H1 (cell line): ENCODE data around the gene DRGX. TPM values are rescaled to one million over a fixed set of nuclear protein-coding genes. Genes with fewer than 3 reads are reported as not detected.

Experiments
- CTCF ChIP-seq, 3 experiments: IDR thresholded peaks; 1 replicate in 2 of 3; 2 replicates in 1 of 3; pipeline versions ENCODE4 v1.5.1 to v1.6.1; 2011; ENCODE audit warnings: low read length in 3 of 3, mild to moderate bottlenecking in 3 of 3, inconsistent platforms in 2 of 3, low read depth in 1 of 3, moderate library complexity in 1 of 3; ENCODE audit not compliant: insufficient read depth in 1 of 3; ENCODE audit errors: control extremely low read depth in 1 of 3
- polyA plus RNA-seq, 7 experiments: library from polyadenylated mRNA; depleted of rRNA in 3 of 7; stranded (reverse) in 5 of 7; unstranded in 2 of 7; fragments of >200 nt in 5 of 7; fragments of 200-250 nt in 2 of 7; gene quantifications; 1 replicate in 5 of 7; 2 replicates in 1 of 7; 4 replicates in 1 of 7; pipeline versions ENCODE4 v1.2.1 to v1.2.3, GENCODE V29; 2011 to 2013; ENCODE audit warnings: missing spikeins in 2 of 7, mixed read lengths in 2 of 7
- total RNA-seq: library from RNA; stranded (reverse); fragmentation: NEBNext Ultra II Directional; extraction: Animal tissue kit (Norgen Biotek cat#: 25700); gene quantifications from 2 replicates; pipeline ENCODE4 v1.2.1, GENCODE V29; 2021

The DRGX gene
- total and polyA plus RNA-seq, 2 of the 8 experiments (the other 6 are each of a cell fraction or from before 2014, with no cell fraction given): not detected

- TF ChIP-seq CTCF (IDR thresholded peaks at IDR 0.05; ENCODE audit: control extremely low read depth in 1 of 3, insufficient read depth in 1 of 3, low read depth in 1 of 3, low read length in 3 of 3): no peak
Observed at GRCh38 chr10:49412571-49412970, 16.7 kb upstream of the DRGX start (continued).
